ENCODE data around the gene SLC12A5.
"Not testable (repeated sequence)": the region's sequence is repeated elsewhere in the genome, so short reads cannot be mapped to it uniquely, and the experiment has no call there.

The SLC12A5 gene

DNA sequence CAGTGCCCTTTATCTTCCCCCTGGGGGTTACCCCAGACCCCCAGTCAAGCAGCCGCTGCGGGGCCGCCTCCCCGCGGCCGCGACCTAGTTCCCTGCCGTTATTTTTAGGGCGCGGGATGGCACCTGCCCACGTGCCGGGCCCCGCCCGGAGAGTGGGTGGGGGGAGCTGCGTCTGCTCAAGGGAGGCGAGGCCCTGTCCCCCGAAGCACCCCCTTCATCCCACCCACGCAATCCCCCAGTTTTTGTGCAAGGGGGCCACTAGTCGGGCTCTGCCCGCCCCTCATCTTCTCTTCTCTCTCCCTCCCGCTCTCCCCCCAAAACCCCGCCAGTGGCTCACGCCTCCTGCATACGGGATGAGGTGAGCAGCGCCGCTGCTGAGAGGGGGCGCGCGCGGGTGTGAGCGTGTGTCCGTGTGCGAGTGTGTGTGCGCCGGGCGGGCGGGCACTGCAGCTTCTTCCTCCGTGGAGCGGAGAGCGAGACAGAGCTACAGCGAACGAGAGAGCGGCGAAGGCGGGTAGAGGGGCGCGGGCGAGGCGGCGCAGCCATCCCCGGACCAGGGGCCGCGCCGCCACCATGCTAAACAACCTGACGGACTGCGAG, at the start of gene SLC12A5:
Gene SLC12A5, plus strand, starts transcription at position 444 of the 600 bp plus-strand sequence. Its CDS starts 130 bp downstream, at position 574.
- DNase-seq = no peak

DNA sequence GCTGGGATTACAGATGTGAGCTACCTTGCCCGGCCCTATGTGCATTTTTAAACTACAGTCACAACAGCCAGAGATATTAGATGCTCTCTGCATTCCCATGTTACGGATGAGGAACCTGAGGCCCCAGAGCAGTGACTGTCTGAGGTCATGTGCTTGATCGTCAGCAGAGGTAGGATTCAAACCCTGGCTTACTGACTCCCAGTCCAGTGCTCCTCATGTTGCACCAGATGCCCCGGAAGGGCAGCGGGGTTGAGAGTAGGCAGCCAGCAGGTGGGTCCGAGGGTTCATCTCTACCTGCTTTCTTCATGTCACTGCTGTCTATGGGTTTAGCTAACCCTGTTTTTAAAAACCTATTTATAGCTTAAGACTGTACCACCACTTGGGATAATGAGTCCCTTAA, 47.8 kb upstream of the SLC12A5 start:
- DNase-seq = no peak

DNA sequence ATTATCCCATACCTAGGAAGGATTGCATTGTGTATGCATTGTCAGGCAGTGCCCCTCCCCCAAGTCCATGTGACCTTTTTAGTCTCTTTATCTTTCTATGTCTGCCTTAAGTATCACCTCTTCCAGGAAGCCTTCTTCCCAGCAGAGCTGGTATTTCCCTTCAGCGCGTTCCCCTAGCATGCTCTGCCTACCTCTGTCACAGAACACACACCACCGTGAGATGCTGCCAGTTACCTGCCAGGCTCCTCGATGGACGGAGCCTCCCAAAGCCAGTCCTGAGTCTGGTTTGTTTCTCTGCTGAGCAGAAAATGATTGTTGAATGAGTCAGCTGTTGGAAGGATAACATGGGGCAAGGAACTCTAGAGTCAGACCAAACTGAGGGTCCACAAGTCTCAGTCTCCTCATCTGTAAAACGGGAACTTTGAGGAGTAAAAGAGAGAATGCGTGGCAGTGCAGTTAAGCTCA, 45.7 kb upstream of the SLC12A5 start:
- no peak for DNase-seq

DNA sequence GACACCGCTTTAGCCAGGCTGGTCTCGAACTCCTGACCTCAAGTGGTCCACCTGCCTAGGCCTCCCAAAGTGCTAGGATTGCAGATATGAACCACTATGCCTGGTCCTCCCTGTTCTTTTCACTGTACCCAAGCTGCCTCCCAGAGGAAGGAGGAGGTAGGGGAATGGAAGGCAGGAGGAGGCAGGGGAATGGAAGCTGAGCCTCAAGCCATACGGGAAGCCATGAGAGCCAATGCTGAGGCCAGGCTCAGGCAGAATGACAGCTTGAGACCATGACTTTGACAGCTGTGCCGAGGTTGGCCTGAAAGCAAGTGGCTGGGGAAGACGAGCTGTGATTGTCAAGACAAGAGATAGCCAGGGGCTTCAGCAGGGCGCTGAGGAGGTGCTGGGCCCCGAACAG, 43.4 kb upstream of the SLC12A5 start:
- peak in 1 of 2 experiments; percentile 16 for DNase-seq

DNA sequence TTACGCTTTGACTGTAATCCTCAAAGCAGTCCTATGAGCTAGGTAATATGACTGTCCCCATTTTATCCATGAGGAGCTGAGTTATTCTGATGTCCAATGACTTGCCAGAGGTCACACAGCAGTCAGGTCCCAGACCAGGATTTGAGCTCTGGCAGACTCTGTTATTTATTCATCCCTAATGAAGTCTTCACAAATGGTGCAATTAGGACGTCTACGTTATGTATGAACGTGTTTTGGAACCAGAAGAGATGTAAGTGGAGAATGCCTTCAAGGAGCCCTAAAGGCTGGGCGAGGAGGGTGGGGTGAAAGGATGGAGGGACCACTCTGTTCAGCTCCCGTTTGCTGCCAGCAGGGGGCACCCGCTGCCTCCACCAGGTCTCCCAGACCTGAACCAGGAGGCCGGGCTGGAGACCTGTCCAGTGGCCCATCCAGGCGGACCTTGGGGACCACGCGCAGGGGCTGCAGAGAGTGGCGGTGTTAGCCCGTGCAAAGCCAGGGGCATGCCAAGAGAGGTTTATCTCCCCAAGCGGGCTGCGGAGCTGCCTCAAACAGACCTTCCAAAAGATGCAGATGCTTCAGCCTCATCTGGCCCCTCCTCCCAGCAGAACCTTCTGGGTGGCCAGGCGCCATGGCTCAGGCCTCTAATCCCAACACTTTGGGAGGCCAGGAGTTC, 41.8 kb upstream of the SLC12A5 start:
- DNase-seq = peak; percentile 36 to 56

DNA sequence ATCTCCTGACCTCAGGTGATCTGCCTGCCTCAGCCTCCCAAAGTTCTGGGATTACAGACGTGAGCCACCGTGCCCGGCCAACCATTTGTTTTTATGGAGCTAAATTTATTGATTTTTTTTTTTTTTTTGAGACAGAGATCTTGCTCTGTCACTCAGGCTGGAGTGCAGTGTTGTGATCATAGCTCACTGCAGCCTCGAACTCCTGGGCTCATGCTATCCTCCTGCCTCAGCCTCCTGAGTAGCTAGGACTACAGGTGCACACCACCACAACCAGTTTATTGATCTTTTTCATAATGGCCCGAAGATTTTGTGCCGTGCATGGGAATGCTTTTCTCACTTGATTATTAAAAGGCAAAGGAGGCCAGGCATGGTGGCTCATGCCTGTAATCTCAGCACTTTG, 40.2 kb upstream of the SLC12A5 start:
- not testable (repeated sequence) for DNase-seq

DNA sequence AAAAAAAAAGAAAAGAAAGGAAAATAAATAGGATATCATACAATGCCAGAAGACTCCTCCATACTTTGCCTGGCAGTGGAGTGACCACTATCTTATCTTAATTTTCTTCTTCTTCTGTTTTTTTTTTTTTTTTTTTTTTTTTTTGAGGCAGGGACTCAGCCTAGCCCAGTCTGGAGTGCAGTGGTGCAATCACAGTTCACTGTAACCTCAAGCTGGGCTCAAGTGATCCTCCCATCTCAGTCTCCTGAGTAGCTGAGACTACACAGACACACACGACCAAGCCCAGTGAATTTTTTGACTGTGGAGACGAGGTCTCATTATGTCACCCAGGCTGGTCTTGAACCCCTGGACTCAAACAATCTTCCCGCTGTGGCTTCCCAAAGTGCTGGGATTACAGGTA, 37.4 kb upstream of the SLC12A5 start:
- DNase-seq = no peak

DNA sequence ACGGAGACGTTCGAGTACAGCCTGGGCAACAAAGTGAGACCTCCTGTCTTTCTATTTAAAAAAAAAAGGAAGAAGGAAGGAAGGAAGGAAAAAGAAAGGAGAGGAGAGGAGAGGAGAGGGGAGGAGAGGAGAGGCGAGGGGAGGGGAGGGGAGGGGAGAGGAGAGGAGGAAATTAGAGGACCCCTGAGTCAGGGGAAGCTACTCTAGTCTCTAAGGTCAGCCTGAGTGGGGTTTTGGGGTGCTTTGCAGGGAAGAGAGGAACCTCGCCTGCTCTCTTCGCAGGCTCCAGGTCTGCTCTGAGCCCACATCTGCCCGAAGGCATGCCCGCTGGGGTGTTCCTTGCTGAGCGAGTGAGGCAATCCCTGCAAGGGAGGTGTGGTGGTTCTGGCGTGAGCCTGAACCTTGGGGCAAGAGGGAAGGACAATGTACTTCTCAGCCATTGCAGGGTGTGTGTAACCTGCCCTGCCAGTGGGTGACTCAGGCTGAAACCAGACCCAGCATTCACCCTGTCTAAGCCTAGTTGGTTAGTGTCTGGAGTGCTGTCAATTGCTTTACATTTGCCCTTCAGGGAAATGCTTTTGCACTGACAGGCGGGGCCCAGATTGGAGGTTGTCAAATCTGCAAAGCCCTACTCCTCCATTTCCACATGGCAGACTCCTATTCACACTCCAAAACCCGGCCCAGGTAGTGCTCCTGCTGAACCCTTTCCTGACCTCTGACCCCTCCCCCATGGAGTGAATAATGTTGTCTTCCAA, 35.6 kb upstream of the SLC12A5 start:
- DNase-seq = peak; percentile 18 to 68

DNA sequence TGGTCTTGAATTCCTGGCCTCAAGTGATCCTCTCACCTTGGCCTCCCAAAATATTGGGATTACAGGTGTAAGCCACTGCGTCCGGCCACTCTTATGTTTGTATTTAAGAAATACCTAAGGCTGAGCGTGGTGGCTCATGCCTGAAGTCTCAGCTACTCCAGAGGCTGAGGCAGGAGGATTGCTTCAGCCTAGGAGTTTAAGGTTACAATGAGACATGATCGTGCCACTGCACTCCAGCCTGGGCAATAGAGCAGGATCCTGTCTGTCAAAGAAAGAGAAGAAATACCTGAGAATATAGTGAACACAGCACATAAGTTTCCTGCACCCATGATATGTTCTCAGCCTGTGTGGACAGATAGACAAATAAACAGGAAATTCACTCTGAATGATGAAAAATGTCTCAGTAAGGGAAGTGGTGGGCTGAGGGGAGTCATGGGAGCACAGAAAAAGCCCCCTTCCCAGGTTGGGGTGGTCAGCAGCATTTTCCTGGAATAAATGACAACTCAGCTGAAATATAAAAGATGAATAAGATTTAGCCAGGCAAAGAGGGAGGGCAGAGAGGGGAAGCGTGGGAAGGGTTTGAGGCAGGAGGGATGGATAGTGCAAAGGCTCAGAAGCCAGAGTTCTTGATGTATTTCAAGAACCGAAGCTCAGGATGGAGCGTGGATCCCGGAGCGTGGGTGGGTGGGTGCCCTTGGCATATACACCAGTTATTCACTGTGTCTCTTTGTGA, 34.1 kb upstream of the SLC12A5 start:
- DNase-seq = no peak

DNA sequence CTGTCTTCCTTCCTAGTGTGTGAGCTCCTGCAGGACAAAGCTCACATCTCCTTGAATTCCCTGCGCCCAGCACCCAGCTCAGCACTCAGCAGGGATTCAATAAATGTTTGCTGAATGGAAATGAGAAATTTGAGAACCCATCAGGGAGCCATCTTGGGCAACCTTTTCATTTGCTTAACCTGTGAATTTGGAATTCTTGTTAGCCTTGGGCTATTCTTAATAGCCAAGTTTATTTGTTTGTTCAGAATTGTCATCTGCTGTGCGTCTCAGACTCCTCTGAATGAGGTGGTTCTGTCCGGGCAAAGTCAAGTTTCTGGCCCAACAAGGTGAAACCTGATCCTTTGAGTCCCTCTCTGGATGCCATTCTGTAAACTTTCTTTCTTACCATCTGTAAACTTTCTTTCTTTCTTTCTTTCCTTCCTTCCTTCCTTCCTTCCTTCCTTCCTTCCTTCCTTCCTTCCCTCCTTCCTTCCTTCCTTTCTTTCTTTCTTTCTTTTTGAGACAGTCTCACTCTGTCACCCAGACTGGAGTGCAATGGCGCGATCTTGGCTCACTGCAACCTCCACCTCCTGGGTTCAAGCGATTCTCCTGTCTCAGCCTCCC, 33.4 kb upstream of the SLC12A5 start:
- DNase-seq = not testable (repeated sequence)

DNA sequence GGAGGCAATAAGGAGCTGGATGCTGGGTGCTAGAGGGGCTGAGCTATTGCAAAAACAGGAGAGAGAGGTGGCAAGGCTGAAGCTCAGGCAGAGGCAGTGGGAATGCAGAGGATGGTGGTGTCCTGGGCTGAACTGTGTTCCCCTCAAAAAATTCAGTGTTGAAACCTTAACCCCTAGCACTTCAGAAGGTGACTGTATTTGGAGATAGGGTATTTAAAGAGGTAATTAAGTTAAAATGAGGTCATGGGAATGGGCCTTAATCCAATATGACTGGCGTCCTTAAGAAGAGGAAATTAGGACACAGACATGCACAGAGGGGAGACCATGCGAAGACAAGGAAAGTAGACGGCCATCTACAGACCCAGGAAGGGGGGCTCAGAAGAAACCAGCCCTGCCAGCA, 31.8 kb upstream of the SLC12A5 start:
- no peak for DNase-seq

DNA sequence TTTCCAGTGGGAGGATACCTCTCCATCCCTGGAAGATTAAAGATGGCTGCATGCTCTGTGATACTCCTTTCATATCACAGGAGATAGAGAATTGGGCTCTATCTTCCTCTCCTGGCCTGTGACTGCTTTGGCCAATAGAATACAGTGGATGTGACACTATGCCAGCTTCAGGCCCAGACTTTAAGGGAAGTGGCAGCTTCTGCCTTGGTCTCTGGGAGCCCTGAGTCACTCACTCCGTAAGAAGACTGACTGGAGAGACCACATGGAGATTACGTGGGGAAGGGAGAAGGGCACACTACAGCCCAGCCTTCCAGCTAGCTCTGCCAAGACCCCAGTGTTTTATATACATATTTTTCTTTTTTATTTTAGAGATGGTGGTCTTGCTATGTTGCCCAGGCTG, 30.7 kb upstream of the SLC12A5 start:
- DNase-seq = no peak

DNA sequence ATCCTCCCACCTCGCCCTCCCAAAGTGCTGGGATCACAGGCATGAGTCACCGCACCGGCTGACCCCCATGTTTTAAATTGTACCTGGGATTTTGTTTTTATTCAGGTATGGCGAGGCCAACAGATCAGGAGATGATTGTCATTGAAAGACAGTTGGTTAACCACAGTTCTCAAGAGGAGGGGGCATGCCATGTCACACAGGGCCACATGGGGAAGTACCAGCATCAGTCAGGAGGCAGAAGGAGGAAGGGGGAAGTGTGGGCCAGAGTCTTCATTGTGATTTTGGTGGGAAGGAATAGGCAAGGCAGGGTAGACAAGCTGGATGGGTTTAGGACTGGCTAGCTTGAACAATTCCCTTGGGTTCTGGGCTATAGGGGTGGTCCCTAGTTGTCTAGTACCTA, 30.3 kb upstream of the SLC12A5 start:
- no peak for DNase-seq

DNA sequence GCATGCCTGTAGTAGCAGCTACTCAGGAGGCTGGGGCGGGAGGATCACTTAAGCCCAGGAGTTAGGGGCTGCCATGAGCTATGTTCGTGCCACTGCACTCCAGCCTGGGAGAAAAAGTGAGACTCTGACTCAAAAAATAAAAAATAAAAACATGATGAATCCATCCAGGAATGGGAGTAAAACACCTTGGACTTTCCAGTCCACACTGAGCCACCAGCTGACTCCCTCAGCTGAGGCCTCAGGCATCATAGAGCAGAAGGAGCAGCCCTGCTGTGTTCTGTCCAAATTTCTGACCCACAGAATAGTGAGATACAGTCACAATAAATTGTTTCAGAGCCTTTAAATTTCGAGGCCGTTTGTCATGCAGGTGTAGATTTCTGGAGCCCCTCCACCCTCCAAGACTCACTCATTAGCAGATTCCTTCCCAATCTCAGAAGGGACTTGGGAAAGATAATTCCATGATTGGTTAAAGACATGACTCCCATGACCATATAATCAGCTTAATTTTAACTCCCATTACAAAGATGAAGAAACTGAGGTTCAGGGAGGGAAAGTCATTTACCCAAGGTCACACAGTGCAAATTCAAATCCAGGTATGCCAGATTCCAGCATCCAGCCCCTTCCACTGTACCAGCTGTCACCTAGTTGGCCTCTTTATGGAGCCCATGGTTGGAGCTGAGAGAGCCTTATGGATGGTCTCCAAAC, 29.3 kb upstream of the SLC12A5 start:
- DNase-seq = no peak

DNA sequence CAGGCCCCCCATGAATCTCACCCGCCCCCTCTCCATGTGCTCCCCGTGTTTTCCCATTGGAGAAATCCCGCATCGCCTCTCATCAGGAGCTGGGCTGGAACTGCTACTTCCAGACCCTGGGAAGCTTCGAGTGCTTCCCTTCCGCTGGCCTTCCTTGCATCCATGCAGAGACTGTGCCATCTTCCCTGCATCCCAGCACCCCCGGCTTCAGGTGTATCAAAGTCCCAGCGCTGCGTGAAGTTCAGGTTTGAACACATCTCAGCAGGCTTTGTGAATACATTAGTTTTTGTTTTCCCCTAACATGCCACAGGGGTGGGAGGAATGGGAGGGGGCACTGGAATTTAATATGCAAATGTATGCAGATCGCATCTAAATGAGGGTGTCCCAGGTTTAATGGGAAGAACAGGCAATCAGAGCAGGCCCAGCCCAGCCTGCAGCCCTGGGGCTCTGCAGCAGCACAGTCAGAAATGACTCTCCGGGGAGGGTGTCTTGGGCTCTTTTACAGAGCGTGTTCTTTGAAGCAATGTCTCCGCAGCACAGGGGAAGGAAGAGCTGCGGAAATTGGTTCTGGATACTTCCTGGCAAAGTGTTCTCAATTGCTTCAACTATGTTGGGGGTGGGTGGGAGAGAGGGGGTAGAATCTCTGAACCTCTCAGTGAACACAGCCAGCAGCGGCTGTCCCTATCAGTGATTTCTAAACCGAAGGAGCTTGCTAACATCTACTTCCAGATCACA, 28.6 kb upstream of the SLC12A5 start:
- DNase-seq = no peak

DNA sequence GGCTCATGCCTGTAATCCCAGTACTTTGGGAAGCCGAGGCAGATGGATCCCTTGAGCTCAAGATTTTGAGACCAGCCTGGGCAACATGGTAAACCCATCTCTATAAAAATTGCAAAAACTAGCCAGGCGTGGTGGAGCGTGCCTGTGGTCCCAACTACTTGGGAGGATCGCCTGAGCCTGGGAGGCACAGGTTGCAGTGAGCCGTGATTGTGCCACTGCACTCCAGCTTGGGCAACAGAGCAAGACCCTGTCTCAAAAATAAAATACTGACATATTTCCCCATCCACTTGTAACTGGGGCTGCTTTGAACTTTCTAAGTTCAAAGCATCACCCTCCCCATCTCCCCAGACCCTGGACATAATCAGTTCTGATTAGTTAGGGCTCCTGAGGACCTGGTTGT, 27.5 kb upstream of the SLC12A5 start:
- DNase-seq = no peak

DNA sequence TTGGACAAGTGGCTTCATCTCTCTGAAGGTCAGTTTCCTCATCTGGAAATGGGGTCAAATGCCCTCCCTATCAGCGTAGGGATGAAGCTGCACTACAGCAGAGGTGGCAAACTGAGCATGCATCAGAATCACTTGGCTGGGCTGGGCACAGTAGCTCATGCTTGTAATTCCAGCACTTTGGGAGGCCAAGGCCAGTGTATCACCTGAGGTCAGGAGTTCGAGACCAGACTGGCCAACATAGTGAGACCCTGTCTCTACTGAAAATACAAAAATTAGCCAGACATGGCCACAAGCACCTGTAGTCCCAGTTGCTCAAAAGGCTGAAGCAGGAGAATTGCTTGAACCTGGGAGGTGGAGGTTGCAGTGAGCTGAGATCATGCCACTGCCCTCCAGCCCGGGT, 27.0 kb upstream of the SLC12A5 start:
- no peak for DNase-seq

DNA sequence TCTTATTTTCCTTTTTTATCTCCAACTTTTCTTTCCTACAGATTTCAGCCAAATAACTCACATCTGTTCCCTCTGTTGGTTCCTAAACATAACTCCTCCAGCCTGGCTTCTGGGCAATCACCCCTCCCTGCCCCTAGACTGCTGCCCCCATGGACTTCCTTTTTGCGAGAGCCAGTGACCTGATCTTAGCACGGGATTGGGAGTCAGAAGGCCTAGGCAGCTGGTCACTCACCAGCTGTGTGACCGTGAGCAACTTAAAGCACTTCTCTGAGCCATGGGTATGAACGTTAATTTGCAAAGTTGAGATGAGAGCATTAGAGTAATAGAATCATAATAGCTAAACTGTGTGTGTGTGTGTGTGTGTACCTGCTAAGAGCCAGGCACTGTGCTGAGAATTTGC, 24.8 kb upstream of the SLC12A5 start:
- no peak for DNase-seq

DNA sequence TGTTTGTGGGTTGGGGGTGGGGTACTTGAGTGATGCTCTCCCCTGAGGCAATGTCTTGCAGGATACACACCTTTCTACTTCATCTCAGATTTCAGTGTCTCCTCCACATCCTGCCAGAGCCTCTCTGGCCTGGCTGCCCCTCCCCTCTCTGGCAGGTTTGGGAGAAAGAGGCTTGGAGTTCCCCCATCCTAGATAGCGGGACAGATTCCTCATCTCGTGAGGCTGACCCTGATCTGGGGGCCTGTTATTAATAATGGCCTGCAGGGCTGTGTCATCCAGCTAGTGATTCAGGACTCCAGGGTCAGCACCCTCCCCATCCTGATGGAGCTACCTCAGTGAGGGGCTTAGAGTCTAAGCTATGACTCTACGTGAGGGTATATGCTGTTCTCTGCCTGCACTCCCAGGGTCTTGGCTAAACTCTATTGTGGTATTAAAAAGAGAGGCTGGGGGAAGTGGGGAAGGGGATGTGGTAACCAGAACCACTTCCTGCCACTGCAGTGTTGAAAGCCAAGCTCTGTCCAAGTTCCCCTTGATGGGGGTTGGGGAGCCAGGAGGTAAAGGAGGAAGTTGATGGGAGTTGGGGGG, 24.0 kb upstream of the SLC12A5 start:
- DNase-seq = no peak

DNA sequence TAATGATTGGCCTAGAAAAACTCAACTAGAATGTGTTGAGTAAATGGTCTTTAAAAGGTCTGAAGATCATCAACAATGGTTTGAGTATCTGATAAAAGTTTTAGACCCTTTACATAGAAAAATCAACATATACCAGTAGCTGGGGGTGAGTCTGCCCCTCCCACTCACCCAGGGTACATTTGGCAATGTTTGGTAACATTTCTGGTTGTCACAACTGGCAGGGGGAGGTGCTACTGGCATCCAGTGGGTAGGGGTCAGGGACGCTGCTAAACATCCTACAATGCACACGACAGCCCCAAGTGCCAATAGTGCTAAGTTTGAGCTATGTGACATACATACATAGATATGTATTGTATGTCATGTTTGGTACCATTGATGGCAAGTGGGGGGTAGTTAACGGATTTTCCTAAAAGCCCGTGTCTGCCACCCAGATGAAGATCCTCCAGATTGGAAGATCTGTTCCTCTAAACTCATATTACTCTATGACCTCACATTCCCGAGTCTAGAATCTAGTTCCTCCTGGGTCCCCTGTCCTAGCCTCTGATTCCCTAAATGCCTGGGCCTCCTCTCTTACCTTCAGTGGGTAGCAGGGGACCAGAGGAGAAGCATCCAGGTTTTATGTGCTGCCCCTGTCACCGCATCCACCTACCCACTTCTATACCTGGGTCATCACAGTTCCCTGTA, 22.9 kb upstream of the SLC12A5 start:
- DNase-seq = no peak

DNA sequence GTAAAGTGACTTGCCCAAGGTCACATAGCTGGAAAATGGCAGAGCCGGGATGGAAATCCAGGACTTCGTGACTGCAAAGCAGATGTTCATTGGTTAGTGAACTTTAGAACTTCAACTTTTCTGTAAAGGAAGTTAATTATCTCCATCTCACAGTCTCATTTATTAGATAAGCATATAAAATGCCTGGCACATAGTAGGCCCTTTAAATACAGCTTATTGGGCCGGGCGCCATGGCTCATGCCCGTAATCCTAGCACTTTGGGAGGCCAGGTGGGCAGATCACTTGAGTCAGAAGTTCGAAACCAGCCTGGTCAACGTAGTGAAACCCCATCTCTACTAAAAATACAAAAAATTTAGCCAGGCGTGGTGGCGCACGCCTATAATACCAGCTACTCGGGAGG, 22.1 kb upstream of the SLC12A5 start:
- no peak for DNase-seq

Data from SW 1271 (cell line).